HG03558 (cell line): ENCODE data around the gene EEIG2.
"Not testable (repeated sequence)": the region's sequence is repeated elsewhere in the genome, so short reads cannot be mapped to it uniquely, and the experiment has no call there.

Experiments
- ATAC-seq: cut with Tn5 transposase; IDR thresholded peaks from one replicate; pipeline ENCODE4 v1.9.1; 2021; ENCODE audit warnings: moderate number of reproducible peaks; ENCODE audit not compliant: unreplicated experiment; ENCODE audit errors: extremely low read depth

EEIG2 gene

DNA sequence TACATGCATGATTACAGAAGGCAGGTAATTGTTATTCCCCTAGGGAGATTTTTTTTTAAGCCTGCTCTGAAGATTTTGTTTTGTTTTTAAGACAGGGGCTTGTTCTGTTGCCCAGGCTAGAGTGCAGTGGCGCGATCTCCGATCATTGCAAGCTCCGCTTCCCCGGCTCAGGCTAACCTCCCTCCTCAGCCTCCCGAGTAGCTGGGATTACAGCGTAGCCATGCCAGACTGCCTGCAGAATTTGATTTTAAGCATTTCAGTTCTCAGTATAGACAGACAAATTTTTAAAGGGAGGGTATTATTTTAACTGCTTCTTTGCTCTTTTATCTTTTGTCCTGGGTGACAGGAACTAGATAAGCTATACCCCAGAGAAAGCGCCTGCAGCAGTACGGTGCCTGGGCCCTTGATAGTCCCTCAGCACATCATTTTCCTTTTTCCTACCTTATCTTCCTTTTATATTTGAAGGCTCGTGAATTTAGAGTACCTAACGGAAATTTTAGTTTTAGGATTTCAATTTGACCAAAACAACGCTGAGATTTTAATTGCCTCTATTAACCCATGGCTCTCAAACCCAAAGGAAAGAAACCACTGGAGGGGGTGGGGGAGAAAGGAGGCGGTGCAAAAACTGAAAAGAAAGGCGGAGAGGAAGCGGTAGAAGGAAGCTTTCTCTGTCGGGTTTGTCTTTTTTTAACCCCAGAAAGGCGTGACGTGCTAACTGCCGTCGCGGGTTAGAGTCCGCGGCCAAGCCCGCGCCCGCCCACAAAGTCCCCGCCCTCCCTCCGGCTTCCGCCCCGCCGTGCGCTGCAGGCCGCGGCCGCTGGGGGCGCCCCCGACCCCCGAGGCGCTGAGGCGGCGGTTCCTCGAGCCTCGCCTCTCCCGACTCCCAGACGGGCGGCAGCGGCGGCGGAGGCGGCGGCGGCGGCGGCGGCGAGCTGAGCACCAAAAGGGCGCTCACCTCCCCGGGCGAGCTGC is at the start of gene EEIG2:
EEIG2 (plus strand) TSS at position 886 of the 972 bp plus-strand sequence. CDS start 329 bp downstream, outside the sequence.
- ATAC-seq = peak; percentile 69

DNA sequence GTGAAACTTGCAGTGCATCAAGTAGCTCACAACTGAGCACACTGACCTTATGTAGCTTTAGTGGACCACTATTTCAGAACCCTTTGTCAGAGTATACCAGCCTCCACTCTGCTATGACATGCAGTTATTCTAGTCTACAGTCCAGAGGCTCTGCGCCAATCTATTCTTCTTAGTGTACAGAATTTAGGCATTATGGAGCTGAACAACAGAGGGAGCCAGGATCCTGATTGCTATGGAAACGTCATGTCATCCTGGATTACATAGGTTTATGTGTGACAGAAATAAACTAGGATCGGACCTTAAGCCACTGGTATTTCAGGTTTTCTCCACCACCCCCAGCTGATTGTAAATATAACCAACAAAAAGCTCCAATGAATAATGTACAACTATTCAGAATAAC is 48.1 kb upstream of the EEIG2 start:
- no peak for ATAC-seq

DNA sequence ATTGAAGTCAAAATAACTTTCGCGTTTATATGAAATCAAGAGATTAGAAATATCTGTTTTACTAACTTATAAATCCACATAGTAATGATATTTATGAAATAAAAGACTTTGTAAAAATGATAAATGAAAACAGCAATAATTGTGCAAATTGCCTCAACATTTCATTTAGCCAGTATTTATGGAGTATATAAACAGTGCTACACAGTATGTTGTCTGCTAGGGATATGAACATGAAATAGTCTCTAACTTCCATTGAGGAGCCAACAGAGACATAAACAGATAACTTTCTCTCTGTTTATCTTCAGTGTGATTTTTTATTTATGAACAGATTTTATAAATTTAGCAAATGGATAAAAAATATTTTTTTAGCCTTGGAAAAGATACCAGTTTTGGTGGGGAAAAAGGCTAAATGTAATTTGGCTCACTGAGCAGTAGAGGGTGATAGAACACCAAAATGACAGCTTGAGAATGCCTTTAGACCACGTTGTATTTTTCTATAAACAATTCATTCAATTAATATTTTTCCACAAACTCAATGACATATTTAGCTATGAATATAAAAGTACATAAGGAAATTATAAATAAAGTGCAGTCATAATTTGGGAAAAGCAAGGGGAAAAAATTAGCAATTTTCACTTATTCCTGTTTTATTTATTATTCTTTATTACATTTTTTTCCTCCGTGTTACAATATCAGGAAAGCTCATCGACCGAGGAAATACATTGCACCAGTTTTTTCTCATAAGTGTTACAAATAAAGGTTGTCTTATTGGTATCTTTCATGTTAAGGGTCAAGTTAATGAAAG is 47.5 kb upstream of the EEIG2 start:
- no peak for ATAC-seq

DNA sequence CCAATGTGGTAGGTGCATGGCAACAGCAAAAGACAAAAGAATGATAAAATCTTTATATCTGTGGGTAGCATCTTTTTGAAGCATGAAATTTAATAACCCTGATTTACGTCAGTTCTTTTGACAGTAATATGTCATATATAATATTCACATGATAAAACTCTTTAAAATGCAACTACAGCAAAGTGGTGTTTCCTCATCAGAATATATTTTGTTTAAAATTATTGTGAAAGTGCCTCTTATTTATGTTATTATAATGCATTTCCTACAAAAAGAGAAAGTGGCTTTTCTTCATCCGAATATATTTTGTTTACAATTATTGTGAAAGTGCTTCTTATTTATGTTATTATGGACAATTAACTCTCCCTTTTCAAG is 46.9 kb upstream of the EEIG2 start:
- no peak for ATAC-seq

DNA sequence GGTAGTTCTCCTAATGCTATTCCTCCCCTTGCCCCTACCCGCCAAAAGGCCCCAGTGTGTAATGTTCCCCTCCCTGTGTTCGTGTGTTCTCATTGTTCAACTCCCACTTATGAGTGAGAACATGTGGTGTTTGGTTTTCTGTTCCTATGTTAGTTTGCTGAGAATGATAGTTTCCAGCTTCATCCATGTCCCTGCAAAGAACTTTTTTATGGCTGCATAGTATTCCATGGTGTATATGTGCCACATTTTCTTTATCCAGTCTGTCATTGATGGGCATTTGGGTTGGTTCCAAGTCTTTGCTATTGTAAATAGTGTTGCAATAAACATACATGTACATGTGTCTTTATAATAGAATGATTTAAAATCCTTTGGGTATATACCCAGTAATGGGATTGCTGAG is 46.0 kb upstream of the EEIG2 start:
- ATAC-seq = not testable (repeated sequence)

DNA sequence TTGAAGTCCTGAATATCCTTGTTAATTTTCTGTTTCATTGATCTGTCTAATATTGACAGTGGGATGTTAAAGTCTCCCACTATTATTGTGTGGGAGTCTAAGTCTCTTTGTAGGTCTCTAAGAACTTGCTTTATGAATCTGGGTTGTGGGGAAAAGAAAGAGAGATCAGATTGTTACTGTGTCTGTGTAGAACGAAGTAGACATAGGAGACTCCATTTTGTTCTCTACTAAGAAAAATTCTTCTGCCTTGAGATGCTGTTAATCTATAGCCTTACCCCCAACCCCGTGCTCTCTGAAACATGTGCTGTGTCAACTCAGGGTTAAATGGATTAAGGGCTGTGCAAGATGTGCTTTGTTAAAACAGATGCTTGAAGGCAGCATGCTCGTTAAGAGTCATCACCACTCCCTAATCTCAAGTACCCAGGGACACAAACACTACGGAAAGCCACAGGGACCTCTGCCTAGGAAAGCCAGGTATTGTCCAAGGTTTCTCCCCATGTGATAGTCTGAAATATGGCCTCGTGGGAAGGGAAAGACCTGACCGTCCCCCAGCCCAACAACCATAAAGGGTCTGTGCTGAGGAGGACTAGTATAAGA is 42.5 kb upstream of the EEIG2 start:
- ATAC-seq = not testable (repeated sequence)

DNA sequence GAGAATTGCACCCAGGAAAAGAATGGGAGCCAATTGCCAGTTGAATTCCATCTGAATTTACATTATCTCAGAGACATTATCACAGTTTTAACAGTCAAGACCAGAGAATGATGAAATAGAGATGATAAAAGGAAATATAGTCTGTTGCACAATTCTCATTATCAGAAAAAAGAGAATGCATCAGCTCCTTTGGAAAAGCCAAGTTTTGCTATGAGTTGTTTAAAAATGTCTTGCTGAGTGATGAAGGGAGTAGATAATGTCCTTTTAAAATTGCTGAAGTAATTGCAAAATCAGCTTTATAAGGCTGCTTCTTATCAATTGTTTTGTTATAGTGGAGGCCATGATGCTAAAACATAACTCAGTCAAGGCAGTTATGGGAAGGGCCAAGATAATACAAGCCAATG is 37.9 kb upstream of the EEIG2 start:
- ATAC-seq = no peak

DNA sequence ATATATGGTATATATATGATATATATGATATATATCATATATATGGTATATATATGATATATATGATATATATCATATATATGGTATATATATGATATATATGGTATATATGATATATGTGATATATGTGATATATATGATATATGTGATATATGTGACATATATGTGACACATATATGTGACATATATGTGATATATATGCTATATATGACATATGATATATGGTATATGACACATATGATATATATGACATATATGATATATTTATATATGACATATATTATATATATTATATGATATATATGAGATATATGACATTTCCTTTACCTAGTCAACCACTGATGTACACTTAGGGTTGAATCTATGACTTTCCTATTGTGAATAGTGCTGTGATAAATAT is 36.1 kb upstream of the EEIG2 start:
- no peak for ATAC-seq

DNA sequence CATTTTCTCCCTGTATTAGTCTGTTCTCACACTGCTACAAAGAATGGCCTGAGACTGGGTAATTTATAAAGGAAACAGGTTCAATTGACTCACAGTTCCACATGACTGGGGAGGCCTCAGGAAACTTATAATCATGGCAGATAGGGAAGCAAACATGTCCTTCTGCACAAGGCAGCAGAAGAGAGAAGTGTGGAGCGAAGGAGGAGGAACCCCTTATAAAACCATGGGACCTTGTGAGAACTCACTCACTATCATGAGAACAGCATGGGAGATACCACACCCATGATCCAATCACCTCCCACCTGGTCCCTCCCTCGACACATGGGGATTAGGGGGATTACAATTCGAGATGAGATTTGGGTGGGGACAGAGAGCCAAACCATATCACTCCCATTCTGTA is 35.2 kb upstream of the EEIG2 start:
- no peak for ATAC-seq

DNA sequence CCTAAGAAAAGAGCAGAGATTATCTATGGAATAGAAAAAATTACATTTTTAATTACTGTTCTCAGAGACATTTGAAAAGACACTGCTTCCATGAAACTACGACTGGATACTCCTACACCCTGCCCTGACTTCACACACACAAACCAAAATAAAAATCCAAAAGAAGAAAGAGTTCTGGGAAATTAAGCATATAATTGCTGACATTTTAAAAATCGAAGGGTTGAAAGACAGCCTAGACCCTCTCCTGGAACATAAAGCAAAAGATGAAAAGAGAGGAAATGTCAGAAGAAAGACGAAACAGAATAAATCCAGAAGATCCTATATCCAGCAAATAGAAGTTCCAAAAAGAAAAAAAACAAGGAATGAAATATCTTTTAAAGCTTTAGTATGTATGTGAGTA is 32.8 kb upstream of the EEIG2 start:
- no peak for ATAC-seq

DNA sequence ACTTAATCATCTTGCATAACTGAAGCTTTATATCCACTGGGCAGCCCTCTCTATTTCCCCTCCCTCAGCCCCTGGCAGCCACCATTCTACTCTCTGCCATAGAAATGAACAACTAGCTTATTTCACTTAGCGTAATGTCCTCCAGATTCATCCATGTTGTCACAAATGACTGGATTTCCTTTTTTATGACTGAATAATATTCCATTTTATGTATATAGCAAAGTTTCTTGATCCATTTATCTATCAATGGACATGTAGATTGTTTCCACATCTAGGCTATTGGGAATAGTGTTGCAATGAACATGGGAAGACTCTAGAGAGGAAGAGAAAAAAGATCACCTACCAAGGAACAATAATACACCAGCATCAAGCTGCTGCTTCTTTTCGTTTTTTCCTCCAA is 32.1 kb upstream of the EEIG2 start:
- ATAC-seq = no peak

DNA sequence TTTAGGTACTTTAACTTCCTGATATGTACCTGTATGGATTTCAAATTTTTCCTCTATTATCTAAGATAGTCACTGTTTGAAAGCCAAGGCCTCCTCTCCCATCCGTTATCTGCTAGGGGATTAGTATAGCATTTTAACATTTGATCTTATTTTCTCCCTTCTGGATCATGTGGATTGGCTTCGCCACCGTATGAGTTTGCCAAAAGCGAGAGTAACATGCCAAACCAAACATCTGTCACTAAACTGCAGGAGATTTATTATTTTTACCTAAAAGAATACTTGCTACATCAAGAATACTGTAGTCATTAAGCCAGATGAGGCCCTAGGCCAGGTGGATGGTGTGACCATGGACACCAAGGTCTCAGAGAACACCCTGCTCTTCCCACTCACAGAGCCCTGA is 28.5 kb upstream of the EEIG2 start:
- no peak for ATAC-seq

DNA sequence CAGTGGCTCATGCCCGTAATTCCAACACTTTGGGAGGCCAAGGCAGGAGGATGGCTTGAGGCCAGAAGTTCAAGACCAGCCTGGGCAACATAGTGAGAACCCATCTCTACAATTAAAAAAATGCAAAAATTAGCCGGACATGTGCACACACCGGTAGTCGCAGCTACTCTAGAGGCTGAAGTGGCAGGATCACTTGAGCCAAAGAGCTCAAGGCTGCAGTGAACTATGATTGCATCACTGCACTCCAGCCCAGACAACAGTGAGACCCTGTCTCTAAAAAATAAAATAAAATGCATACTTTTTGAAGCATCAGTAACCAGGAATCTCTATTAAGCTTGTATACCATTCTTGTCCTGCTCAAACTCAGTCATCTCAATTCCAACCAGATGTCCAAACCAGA is 27.2 kb upstream of the EEIG2 start:
- ATAC-seq = no peak

DNA sequence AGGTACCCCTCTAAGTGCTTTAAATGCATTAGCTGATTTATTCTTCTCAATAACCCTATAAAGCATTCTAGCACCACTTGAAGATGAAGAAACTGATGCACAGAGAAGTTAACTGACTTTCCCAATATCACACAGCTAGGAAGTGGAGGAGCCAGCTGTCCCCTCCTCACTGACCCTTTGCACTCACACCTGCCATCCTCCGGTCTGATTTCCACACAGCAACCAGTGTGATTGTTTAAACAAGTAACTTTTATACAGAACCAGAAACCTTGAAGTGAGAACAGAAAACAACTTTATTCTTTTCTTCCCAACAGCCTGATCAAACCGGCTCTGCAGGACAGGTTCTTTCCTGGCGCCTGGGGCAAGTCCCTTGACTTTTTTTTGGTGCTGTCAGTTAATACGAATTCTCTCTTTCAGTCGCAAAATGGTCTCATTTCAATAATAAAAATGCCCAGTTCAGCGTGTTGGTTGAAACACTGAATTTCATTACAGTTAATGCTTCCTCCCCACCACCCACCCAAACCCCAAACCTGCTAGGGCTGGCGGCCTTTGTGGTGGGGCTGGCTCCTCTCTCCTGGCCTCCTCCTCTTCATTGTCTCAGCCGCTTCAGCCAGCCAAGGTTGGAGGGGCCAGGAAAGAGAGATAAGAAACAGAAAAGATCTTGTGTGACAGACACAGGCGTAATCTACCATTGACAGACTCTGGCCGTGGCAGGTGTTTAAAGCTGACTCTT is 26.4 kb upstream of the EEIG2 start:
- no peak for ATAC-seq

DNA sequence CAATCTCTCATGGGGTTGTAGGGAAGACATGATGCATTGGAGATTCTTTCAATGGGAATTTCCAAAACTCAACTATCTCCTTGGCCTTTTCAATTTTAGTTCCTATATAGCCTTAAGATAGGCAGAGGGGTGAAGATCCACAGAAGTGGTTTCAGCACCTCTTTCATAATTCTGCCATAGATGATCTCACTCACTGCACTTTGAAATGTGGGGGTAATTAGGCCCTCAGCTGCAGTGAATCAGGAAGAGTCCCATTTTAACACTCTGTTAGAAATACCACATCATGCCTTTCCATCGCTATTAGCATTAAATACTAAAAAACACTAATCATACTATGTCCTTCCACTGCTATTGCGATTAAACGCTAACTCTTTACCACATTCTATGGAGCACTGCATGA is 25.1 kb upstream of the EEIG2 start:
- no peak for ATAC-seq

DNA sequence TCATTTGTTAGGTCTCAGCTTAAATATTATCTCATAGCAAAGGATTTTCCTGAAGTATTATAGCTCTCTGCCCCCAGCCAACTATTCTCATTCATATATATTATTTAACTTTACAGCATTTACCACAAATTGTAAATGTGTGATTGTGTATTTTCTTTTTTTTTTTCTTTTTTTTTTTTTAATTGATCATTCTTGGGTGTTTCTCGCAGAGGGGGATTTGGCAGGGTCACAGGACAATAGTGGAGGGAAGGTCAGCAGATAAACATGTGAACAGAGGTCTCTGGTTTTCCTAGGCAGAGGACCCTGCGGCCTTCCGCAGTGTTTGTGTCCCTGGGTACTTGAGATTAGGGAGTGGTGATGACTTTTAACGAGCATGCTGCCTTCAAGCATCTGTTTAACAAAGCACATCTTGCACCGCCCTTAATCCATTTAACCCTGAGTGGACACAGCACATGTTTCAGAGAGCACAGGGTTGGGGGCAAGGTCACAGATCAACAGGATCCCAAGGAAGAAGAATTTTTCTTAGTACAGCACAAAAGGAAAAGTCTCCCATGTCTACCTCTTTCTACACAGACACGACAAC is 24.5 kb upstream of the EEIG2 start:
- not testable (repeated sequence) for ATAC-seq

DNA sequence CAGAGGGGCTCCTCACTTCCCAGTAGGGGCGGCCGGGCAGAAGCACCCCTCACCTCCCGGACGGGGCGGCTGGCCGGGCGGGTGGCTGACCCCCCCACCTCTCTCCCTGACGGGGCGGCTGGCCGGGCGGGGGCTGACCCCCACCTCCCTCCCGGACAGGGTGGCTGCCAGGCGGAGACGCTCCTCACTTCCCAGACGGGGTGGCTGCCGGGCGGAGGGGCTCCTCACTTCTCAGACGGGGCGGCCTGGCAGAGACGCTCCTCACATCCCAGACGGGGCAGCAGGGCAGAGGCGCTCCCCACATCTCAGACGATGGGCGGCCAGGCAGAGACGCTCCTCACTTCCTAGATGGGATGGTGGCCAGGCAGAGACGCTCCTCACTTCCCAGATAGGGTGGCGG is 23.9 kb upstream of the EEIG2 start:
- ATAC-seq = not testable (repeated sequence)

DNA sequence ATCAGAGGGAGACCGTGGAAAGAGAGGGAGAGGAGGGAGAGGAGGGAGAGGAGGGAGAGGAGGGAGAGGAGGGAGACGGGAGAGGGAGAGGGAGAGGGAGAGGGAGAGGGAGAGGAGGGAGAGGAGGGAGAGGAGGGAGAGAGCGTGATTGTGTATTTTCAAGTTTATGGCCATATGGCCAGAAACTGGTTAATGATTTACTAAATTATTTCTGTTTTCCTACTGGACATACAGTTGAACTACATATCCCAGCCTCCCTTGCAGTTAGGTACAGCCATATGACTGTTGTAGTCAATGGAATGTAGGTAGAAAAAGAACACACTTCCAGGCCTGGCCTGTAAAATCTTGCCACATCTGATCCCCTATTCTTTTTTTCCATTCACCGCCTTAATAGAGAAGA is 23.1 kb upstream of the EEIG2 start:
- ATAC-seq = not testable (repeated sequence)

DNA sequence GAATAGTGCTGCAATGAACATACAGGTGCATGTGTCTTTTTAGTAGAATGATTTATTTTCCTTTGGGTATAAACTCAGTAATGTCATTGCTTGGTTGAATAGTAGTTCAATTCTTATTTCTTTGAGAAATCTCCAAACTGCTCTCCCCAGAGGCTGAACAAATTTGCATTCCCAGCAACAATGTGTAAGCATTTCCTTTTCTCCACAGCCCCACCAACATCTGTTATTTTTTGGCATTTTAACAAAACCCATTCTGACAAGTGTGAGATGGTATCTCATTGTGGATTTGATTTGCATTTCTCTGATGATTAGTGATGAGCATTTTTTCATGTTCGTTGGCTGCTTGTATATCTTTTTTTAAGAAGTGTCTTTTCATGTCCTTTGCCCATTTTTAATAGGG is 21.9 kb upstream of the EEIG2 start:
- ATAC-seq = no peak

DNA sequence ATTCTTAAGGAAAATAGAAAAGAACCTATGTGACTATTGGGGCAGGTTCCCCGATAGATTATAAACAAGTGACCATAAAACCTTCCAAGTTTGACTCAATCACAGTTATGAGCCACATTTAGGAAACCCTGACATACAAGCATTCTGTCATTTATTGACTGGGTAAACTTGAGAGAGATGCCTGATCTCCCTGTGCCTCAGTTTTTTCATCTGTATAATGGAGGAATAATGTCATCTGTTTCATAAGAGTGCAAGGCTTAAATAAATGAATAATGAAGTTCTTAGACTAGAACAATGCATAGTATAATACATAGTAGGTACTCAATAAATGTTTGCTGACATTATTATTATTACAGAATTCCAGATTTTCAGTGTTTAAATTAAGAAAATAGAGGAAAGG is 18.9 kb upstream of the EEIG2 start:
- ATAC-seq = no peak
